ENCODE measurements around the gene HAUS3.

GRCh38 chr4:2290488-2290887 lies 48.6 kb upstream of the HAUS3 start:
- TF ChIP-seq ZNF8 (CRISPR knock-in tag; IDR thresholded peaks at IDR 0.05) (no peak), ZNF565 (CRISPR knock-in tag; conservative IDR thresholded peaks at IDR 0.05; ENCODE audit: low read depth) (no peak), ZFP3 (CRISPR knock-in tag; IDR thresholded peaks at IDR 0.05) (no peak)
- TF ChIP-seq, protein P1, sequence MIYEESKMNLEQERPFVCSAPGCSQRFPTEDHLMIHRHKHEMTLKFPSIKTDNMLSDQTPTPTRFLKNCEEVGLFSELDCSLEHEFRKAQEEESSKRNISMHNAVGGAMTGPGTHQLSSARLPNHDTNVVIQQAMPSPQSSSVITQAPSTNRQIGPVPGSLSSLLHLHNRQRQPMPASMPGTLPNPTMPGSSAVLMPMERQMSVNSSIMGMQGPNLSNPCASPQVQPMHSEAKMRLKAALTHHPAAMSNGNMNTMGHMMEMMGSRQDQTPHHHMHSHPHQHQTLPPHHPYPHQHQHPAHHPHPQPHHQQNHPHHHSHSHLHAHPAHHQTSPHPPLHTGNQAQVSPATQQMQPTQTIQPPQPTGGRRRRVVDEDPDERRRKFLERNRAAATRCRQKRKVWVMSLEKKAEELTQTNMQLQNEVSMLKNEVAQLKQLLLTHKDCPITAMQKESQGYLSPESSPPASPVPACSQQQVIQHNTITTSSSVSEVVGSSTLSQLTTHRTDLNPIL (CRISPR knock-in tag; IDR thresholded peaks at IDR 0.05; ENCODE audit: low read depth): no peak

Measured in SK-N-SH treated with all-trans-retinoic acid at 6 μM for 48 hours (cell line).